ENCODE data around the gene RHOG. TPM values are rescaled to one million over a fixed set of nuclear protein-coding genes. Genes with fewer than 3 reads are reported as not detected.

Gene RHOG
- polyA plus RNA-seq, 1 experiment, result 40.3 TPM

DNA sequence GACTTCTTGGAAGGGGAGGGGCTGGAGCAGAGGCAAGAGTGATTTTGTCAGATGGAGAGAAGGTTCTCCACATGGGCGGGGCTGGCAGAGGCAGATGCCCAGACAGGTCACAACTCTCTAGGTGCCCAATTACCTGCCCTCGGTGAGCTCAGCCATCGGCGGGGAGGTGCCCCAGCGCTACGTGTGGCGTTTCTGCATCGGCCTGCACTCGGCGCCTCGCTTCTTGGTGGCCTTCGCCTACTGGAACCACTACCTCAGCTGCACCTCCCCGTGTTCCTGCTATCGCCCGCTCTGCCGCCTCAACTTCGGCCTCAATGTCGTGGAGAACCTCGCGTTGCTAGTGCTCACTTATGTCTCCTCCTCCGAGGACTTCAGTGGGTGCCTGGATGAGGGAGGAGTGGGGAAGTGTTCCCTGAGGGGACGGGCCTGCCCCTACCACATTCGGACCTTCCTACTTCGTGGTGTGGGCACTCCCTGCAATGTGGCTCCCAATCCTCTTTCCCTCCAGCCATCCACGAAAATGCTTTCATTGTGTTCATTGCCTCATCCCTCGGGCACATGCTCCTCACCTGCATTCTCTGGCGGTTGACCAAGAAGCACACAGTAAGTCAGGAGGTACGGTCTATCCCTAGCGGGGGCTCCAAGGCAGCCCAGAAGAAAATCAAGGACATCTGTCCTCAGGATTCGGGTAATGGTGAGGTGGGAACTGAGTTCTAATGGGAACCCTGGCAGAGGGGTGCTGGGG lies 16.8 kb downstream of the RHOG start:
- TF ChIP-seq, protein P1, sequence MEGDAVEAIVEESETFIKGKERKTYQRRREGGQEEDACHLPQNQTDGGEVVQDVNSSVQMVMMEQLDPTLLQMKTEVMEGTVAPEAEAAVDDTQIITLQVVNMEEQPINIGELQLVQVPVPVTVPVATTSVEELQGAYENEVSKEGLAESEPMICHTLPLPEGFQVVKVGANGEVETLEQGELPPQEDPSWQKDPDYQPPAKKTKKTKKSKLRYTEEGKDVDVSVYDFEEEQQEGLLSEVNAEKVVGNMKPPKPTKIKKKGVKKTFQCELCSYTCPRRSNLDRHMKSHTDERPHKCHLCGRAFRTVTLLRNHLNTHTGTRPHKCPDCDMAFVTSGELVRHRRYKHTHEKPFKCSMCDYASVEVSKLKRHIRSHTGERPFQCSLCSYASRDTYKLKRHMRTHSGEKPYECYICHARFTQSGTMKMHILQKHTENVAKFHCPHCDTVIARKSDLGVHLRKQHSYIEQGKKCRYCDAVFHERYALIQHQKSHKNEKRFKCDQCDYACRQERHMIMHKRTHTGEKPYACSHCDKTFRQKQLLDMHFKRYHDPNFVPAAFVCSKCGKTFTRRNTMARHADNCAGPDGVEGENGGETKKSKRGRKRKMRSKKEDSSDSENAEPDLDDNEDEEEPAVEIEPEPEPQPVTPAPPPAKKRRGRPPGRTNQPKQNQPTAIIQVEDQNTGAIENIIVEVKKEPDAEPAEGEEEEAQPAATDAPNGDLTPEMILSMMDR (IDR thresholded peaks at IDR 0.05; ENCODE audit: low read depth, low read length), result no peak
- no peaks in the 10 kb centered on the region for H3K9me3 ChIP-seq (ENCODE audit: control insufficient read depth, insufficient read depth, low read length)
- POLR2A ChIA-PET, result interaction anchor here (1.0 kb wide), 1 partner anchor 18 kb away, joined by 3 read pairs; no protein-coding TSS in a partner anchor
- H3K4me3 ChIP-seq (ENCODE audit: low read depth, low read length), result no peak overlapping the region
- no peaks in the 10 kb centered on the region for H3K27me3 ChIP-seq (ENCODE audit: control insufficient read depth, insufficient read depth, low read length)
- CTCF ChIA-PET, result interaction anchor here (0.9 to 2.4 kb wide), 4 partner anchors 16 to 249 kb away, joined by 4 to 11 read pairs (median 6); partner anchors contain the start of genes PGAP2 and STIM1
- no peak overlapping the region for H3K27ac ChIP-seq (ENCODE audit: low read depth, low read length)
- DNase-seq (ENCODE audit: low read depth, low spot score), result no peak

- Histone ChIP-seq H3K27ac (ENCODE audit: low read depth, low read length) (no peak overlapping the region), H3K4me3 (ENCODE audit: low read depth, low read length) (no peak overlapping the region), H3K27me3 (ENCODE audit: control insufficient read depth, insufficient read depth, low read length) (no peaks in the 10 kb centered on the region), H3K9me3 (ENCODE audit: control insufficient read depth, insufficient read depth, low read length) (no peaks in the 10 kb centered on the region)
- TF ChIP-seq, protein P1 (IDR thresholded peaks at IDR 0.05; ENCODE audit: low read depth, low read length), result no peak
- ChIA-PET CTCF (interaction anchor here (0.9 to 2.4 kb wide), 4 partner anchors 15 to 250 kb away, joined by 4 to 11 read pairs (median 6); partner anchors contain the start of genes PGAP2 and STIM1), POLR2A (interaction anchor here (0.6 to 1.0 kb wide), 3 partner anchors 18 to 723 kb away, joined by 3 to 6 read pairs (median 3); no protein-coding TSS in a partner anchor)
- peak; percentile 47 for DNase-seq (ENCODE audit: low read depth, low spot score)
These were observed 17.5 kb downstream of the RHOG start for GRCh38 chr11:3823303-3823702.

- ChIA-PET POLR2A (no interaction called here), CTCF (interaction anchor here (1.6 to 2.4 kb wide), 2 partner anchors 14 to 251 kb away, joined by 8 to 11 read pairs; partner anchors contain the start of gene PGAP2)
- H3K4me3 ChIP-seq (ENCODE audit: low read depth, low read length), result no peak overlapping the region
- no peaks in the 10 kb centered on the region for H3K9me3 ChIP-seq (ENCODE audit: control insufficient read depth, insufficient read depth, low read length)
- DNase-seq (ENCODE audit: low read depth, low spot score), result no peak
- TF ChIP-seq, protein P1 (IDR thresholded peaks at IDR 0.05; ENCODE audit: low read depth, low read length), result no peak
- no peaks in the 10 kb centered on the region for H3K27me3 ChIP-seq (ENCODE audit: control insufficient read depth, insufficient read depth, low read length)
- H3K27ac ChIP-seq (ENCODE audit: low read depth, low read length), result no peak overlapping the region
These were observed 18.4 kb downstream of the RHOG start for GRCh38 chr11:3822312-3822711.

DNA sequence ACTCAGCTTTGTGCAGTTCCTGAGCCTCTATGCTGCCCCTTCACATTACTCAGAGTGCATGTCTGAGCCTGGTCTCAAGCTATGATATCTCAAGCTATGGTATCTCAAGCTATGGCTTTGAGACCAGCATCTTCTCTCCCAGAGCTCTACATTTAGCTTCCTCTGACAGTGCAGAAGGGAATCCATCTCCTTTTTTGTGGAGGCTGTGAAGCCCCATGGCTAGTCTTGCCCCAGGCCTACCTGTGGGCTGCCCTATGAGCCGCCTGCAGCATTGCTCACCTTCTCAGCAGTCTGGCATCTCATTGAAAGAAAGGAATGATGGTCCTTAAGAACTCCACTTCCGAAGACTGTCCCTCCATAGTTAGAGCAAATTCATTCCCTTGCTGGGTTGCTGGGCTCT lies 19.8 kb downstream of the RHOG start:
- no peak overlapping the region for H3K27ac ChIP-seq (ENCODE audit: low read depth, low read length)
- ChIA-PET CTCF (interaction anchor here (0.6 to 1.6 kb wide), 2 partner anchors 13 to 29 kb away, joined by 3 to 6 read pairs; partner anchors contain the start of gene PGAP2), POLR2A (no interaction called here)
- H3K9me3 ChIP-seq (ENCODE audit: control insufficient read depth, insufficient read depth, low read length), result no peaks in the 10 kb centered on the region
- H3K4me3 ChIP-seq (ENCODE audit: low read depth, low read length), result no peak overlapping the region
- TF ChIP-seq, protein P1 (IDR thresholded peaks at IDR 0.05; ENCODE audit: low read depth, low read length), result no peak
- DNase-seq (ENCODE audit: low read depth, low spot score), result no peak
- H3K27me3 ChIP-seq (ENCODE audit: control insufficient read depth, insufficient read depth, low read length), result no peaks in the 10 kb centered on the region

- no peak for DNase-seq (ENCODE audit: low read depth, low spot score)
- POLR2A ChIA-PET, result no interaction called here
- Histone ChIP-seq H3K4me3 (ENCODE audit: low read depth, low read length) (no peak overlapping the region), H3K9me3 (ENCODE audit: control insufficient read depth, insufficient read depth, low read length) (no peaks in the 10 kb centered on the region), H3K27me3 (ENCODE audit: control insufficient read depth, insufficient read depth, low read length) (no peaks in the 10 kb centered on the region), H3K27ac (ENCODE audit: low read depth, low read length) (no peak overlapping the region)
- TF ChIP-seq, protein P1 (IDR thresholded peaks at IDR 0.05; ENCODE audit: low read depth, low read length), result no peak
- CTCF ChIA-PET, result interaction anchor here (1.2 kb wide), 1 partner anchor 10 kb away, joined by 5 read pairs; no protein-coding TSS in a partner anchor
These were observed 23.5 kb downstream of the RHOG start for GRCh38 chr11:3817181-3817800.
